ENCODE results near the gene CYP26B1. TPM values are rescaled to one million over a fixed set of nuclear protein-coding genes. Genes with fewer than 3 reads are reported as not detected.

The CYP26B1 gene
- total RNA-seq, 1 experiment from 2014 or later = 0.20 TPM

DNA sequence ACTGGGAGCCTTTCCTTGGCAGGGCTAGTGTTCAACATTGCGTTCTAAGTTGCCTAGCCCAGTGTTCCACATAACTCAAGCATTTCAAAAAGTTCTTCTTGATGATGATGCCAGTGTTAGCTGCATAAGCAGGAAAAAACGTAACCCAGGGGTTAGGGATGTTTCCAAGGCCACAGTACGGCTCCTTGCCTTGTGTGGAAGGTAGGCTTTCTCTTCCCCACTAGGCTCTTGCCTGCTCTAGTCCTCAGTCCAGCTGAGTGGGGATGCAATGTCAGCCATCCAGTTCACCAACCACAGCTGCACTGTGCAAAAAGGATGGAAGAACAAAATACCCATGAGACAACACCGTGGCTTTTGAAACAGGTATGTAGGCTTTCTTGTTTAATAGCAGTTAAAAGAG, 28.0 kb upstream of the CYP26B1 start:
- Histone ChIP-seq H2AK5ac (ENCODE audit: insufficient read length, low read length) (no peak overlapping the region), H2BK12ac (ENCODE audit: insufficient read length, low read depth, low read length) (no peak overlapping the region), H3K27me3 (ENCODE audit: insufficient read depth, low read length) (no peaks in the 10 kb centered on the region), H3K23ac (ENCODE audit: insufficient read length, low read depth, low read length) (no peak overlapping the region), H3K79me2 (ENCODE audit: insufficient read depth, low read length) (no peaks in the 10 kb centered on the region), H4K5ac (ENCODE audit: insufficient read length, low read depth, low read length) (no peak overlapping the region), H3K18ac (ENCODE audit: insufficient read length, low read depth, low read length) (no peak overlapping the region), H2BK120ac (ENCODE audit: low read depth, low read length, poor library complexity, severe bottlenecking) (no peak overlapping the region), H3K4ac (ENCODE audit: low read depth, low read length) (no peak overlapping the region), H3K79me1 (ENCODE audit: insufficient read depth, low read depth, low read length, poor library complexity, severe bottlenecking) (no peaks in the 10 kb centered on the region), H3K9me3 (ENCODE audit: control insufficient read depth, low read depth, low read length) (no peaks in the 10 kb centered on the region), H4K8ac (replicated peaks; ENCODE audit: insufficient read length, low read depth, low read length) (no peak overlapping the region), H4K91ac (ENCODE audit: insufficient read length, low read depth, low read length) (no peak overlapping the region), H2BK15ac (ENCODE audit: low read depth, low read length) (no peak overlapping the region), H4K20me1 (ENCODE audit: control insufficient read depth, insufficient read depth, insufficient read length) (no peaks in the 10 kb centered on the region), H3K14ac (ENCODE audit: insufficient read depth, low read length) (no peak overlapping the region), H3K56ac (ENCODE audit: insufficient read length, low read depth, low read length) (no peak overlapping the region), H3K9ac (ENCODE audit: extremely low read depth, insufficient read length, low read length) (no peak overlapping the region), H2BK20ac (ENCODE audit: low read depth, low read length, poor library complexity, severe bottlenecking) (no peak overlapping the region), H2BK5ac (ENCODE audit: insufficient read length, low read length) (no peak overlapping the region), H3T11ph (ENCODE audit: low read length) (no peak overlapping the region), H2AFZ (ENCODE audit: low read length) (no peak overlapping the region), H3K4me2 (ENCODE audit: insufficient read depth, insufficient read length, low read length) (no peak overlapping the region), H3K23me2 (ENCODE audit: insufficient read length, low read depth, low read length, poor library complexity, severe bottlenecking) (no peaks in the 10 kb centered on the region), H3K27ac (ENCODE audit: insufficient read length, low read depth, low read length) (no peak overlapping the region), H3K4me1 (ENCODE audit: insufficient read depth, low read length) (no peaks in the 10 kb centered on the region; the same call in 1 of the 2 replicates)
- DNase-seq = no peak
- H3K4me3 Mint-ChIP-seq = no peak overlapping the region
- H3K27ac Mint-ChIP-seq = no peak overlapping the region
- peaks cover 0 to 25% (median 3%) of the 10 kb centered on the region in 3 experiments; a peak in 4 of 7 replicates for H3K36me3 Mint-ChIP-seq (ENCODE audit: insufficient read depth in 1 of 3, low read depth in 3 of 3)
- H3K9me3 Mint-ChIP-seq = no peaks in the 10 kb centered on the region
- peaks cover 15 to 20% of the 10 kb centered on the region in 2 experiments for H3K4me1 Mint-ChIP-seq
- H3K27me3 Mint-ChIP-seq (ENCODE audit: low read depth) = no peaks in the 10 kb centered on the region
- no CpG with 5 or more reads among the region's 4 CpGs for WGBS (ENCODE audit: extremely low coverage, insufficient read length, low lambda C conversion rate)
- TF ChIP-seq, protein P1, sequence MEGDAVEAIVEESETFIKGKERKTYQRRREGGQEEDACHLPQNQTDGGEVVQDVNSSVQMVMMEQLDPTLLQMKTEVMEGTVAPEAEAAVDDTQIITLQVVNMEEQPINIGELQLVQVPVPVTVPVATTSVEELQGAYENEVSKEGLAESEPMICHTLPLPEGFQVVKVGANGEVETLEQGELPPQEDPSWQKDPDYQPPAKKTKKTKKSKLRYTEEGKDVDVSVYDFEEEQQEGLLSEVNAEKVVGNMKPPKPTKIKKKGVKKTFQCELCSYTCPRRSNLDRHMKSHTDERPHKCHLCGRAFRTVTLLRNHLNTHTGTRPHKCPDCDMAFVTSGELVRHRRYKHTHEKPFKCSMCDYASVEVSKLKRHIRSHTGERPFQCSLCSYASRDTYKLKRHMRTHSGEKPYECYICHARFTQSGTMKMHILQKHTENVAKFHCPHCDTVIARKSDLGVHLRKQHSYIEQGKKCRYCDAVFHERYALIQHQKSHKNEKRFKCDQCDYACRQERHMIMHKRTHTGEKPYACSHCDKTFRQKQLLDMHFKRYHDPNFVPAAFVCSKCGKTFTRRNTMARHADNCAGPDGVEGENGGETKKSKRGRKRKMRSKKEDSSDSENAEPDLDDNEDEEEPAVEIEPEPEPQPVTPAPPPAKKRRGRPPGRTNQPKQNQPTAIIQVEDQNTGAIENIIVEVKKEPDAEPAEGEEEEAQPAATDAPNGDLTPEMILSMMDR (conservative IDR thresholded peaks at IDR 0.05) = no peak
